Mesendoderm (in vitro differentiated cells): ENCODE results near the gene NOLC1.
A peak's percentile ranks its signal among the peaks of the same experiment; 100 is the strongest.

ENCODE experiments used
- DNase-seq: peaks from one replicate; pipeline ENCODE4 v3.0.0; 2013
- H2AK5ac ChIP-seq: 2 replicates; pipeline ENCODE4 v1.6.1; 2013; ENCODE audit warnings: low read length, inconsistent platforms
- H2BK120ac ChIP-seq: 2 replicates; pipeline ENCODE4 v1.6.1; 2013; ENCODE audit warnings: low read depth, mild to moderate bottlenecking, low read length, moderate library complexity, mixed read lengths
- H2BK15ac ChIP-seq: replicated peaks from 2 replicates; pipeline ENCODE4 v1.6.1; 2013; ENCODE audit warnings: low read depth, mild to moderate bottlenecking, moderate library complexity
- H2BK5ac ChIP-seq: 2 replicates; pipeline ENCODE4 v1.6.1; 2013; ENCODE audit warnings: low read length, inconsistent platforms
- H3K18ac ChIP-seq: 2 replicates; pipeline ENCODE4 v1.6.1; 2013; ENCODE audit warnings: mild to moderate bottlenecking, low read length, mixed read lengths
- H3K23ac ChIP-seq: one replicate; pipeline ENCODE4 v1.6.1; 2013; ENCODE audit warnings: low read length
- H3K27ac ChIP-seq: 2 replicates; pipeline ENCODE4 v1.5.1; 2013; ENCODE audit warnings: low read depth, mild to moderate bottlenecking, inconsistent platforms, low read length, moderate library complexity
- H3K27me3 ChIP-seq: 2 replicates; pipeline ENCODE4 v1.6.1; 2013; ENCODE audit warnings: low read length, control low read depth, mild to moderate bottlenecking, inconsistent platforms; ENCODE audit not compliant: insufficient read depth, poor library complexity
- H3K36me3 ChIP-seq: 2 replicates; pipeline ENCODE4 v1.6.1; 2013; ENCODE audit warnings: low read length, inconsistent platforms; ENCODE audit not compliant: control insufficient read depth, insufficient read depth
- H3K4ac ChIP-seq: one replicate; pipeline ENCODE4 v1.6.1; 2013; ENCODE audit warnings: low read depth, mild to moderate bottlenecking, low read length, moderate library complexity
- H3K4me1 ChIP-seq: 2 replicates; pipeline ENCODE4 v1.6.1; 2013; ENCODE audit warnings: low read depth, low read length, inconsistent platforms; ENCODE audit not compliant: control insufficient read depth
- H3K4me2 ChIP-seq: 2 replicates; pipeline ENCODE4 v1.6.1; 2013; ENCODE audit warnings: low read length
- H3K4me3 ChIP-seq: 2 replicates; pipeline ENCODE4 v1.5.1; 2013; ENCODE audit warnings: mild to moderate bottlenecking, low read length
- H3K56ac ChIP-seq: one replicate; pipeline ENCODE4 v1.6.1; 2013; ENCODE audit warnings: low read length
- H3K79me1 ChIP-seq: 2 replicates; pipeline ENCODE4 v1.6.1; 2013; ENCODE audit warnings: low read length, inconsistent platforms
- H3K79me2 ChIP-seq: 2 replicates; pipeline ENCODE4 v1.6.1; 2013; ENCODE audit warnings: mild to moderate bottlenecking, low read length; ENCODE audit not compliant: control insufficient read depth, insufficient read depth
- H3K9ac ChIP-seq: 2 replicates; pipeline ENCODE4 v1.6.1; 2013; ENCODE audit warnings: low read length, inconsistent platforms
- H4K5ac ChIP-seq: one replicate; pipeline ENCODE4 v1.6.1; 2013; ENCODE audit warnings: low read length
- H4K8ac ChIP-seq: one replicate; pipeline ENCODE4 v1.6.1; 2013; ENCODE audit warnings: low read depth, mild to moderate bottlenecking, control low read depth, low read length, moderate library complexity
- WGBS: extraction: QIAGEN DNeasy Blood & Tissue Kit; methylation state at CpG from one replicate; pipeline ENCODE4 v1.1.7; 2013; ENCODE audit warnings: low lambda C conversion rate, missing lambda C conversion rate; ENCODE audit not compliant: insufficient coverage; ENCODE audit errors: extremely low coverage; 5-methylcytosine and 5-hydroxymethylcytosine counted together

NOLC1 gene

DNA sequence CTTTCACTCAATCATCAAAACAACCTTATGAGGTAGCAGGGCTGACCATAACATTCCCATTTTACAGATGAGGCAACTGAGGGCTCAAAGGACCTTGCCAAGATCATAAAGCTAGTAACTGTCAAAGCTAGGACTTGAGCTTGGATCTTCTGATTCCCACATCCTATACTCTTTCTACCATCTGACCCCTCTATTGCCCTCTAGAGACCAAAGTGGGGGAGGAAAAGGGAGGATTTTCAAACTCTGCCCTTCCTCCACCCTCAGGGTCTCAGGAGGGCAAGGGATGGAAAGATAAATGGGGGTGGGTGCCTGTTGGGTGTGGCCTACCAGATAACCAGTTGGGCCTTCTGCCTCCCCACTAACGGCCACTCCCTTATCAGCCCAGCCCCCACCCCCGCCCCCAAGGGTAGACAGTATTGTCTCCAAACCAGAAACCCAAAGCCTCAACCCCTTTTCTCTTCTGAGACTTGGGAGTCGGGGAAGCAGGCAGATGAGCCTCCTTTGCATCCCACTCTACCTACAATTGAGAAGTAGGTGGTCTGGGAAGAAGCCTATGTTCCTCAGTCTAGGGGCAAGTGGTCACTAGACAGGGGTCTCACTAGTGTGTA lies 39.9 kb upstream of the NOLC1 start:
- DNase-seq = peak; percentile 87
- H2BK15ac ChIP-seq = no peak overlapping the region
- peak overlapping the region; percentile 43 for H2BK5ac ChIP-seq
- H3K79me1 ChIP-seq = peaks cover 27% of the 10 kb centered on the region
- peak overlapping the region; percentile 84 for H3K4me2 ChIP-seq
- peaks cover 14% of the 10 kb centered on the region for H3K4me1 ChIP-seq
- peak overlapping the region; percentile 67 for H3K23ac ChIP-seq
- H4K5ac ChIP-seq = no peak overlapping the region
- peak overlapping the region; percentile 63 for H3K9ac ChIP-seq
- H3K56ac ChIP-seq = peak overlapping the region; percentile 75
- no peak overlapping the region for H3K27ac ChIP-seq
- peaks cover 51% of the 10 kb centered on the region for H3K79me2 ChIP-seq
- peak overlapping the region; percentile 71 for H2AK5ac ChIP-seq
- no peaks in the 10 kb centered on the region for H3K27me3 ChIP-seq
- H3K36me3 ChIP-seq = peaks cover 26% of the 10 kb centered on the region
- H3K4me3 ChIP-seq = no peak overlapping the region
- no peak overlapping the region for H4K8ac ChIP-seq
- no peak overlapping the region for H3K18ac ChIP-seq
- no peak overlapping the region for H3K4ac ChIP-seq
- WGBS = no CpG with 5 or more reads among the region's 3 CpGs
- H2BK120ac ChIP-seq = no peak overlapping the region

DNA sequence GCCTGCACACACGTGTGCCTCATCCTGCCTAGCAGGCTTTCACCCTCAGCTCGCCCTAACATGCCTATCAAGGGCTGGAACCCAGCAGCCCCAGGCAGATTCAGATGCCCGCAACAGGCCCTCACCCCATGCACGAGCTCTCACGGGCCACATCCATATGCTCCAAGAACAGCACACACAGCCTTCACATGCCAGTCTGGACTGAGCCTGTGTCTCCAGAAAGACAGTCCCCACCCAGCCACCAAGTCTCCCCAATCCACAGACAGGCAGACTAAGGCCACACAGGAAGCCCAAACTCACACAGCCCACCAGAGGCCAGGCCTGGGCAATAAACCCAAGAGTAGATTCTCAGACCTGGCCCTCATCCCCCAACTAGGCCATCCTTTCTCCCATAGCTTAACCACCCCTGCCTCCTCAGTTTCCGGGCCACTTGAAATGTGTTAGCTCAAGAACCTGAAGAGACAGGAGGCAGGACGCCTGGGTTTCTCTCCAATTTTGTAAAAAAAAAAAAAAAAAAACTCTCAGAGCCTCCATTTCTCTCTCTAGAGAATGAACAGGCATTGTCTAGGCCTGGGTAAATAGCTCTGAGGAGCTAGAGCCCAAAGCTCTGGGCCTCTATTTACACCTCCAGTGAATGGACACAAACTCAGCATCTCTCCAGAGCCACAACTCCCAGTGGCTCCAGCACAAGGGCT lies 38.8 kb upstream of the NOLC1 start:
- Histone ChIP-seq H3K4me2 (peak overlapping the region; percentile 84), H3K4me3 (peak overlapping the region; percentile 87), H3K4ac (no peak overlapping the region), H3K27me3 (no peaks in the 10 kb centered on the region), H3K79me1 (peaks cover 29% of the 10 kb centered on the region), H4K5ac (no peak overlapping the region), H3K4me1 (peaks cover 21% of the 10 kb centered on the region), H2BK120ac (no peak overlapping the region), H2AK5ac (no peak overlapping the region), H3K18ac (no peak overlapping the region), H3K36me3 (peaks cover 22% of the 10 kb centered on the region), H3K56ac (peak overlapping the region; percentile 95), H3K23ac (no peak overlapping the region), H4K8ac (no peak overlapping the region), H2BK15ac (no peak overlapping the region), H3K27ac (no peak overlapping the region), H2BK5ac (no peak overlapping the region), H3K79me2 (peaks cover 61% of the 10 kb centered on the region), H3K9ac (peak overlapping the region; percentile 97)
- peak; percentile 20 for DNase-seq
- WGBS = no CpG with 5 or more reads among the region's 7 CpGs

DNA sequence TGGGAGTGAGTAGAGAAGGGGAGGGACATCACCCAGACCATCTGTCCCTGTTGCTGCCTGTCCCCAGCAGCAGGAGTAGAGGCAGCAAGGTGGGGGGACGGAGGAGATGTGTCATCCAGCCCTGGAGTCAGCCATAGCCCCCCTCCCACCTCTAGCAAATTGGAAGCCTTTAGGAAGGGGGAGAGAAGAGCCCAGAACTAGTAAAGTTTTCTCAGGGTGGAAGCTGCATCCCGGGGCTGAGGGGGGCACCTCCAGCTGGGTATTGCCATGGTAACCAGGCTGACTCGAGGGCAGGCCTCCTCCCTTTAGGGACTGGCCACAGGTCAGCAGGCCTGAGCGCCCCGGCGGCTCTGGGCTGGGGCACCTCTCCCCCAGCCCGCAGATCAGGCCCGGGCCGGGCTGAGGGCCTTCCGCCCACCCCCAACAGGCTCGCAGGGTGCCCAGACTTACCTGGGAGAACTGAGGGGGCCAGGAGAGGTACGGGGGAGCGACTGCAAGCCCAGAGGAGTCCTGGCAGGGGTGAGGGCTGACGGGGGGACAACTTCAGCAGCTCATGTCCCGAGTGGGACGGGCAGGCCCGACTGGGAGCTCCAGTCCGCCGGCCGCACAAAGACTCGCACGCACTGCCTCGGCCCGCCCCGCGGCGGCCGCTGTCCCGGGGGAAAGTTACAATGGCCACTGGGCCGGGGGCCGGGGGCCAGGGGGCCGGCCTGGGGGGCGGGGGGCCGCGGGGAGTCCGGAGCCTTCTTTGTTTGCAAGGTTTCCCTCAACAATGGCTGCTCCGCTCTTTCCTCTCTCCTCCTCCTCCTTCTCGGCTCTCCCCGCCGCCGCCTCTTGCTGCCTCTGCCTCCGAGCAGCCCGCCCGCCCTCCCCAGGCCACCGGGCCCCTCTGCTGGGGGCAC lies 38.0 kb upstream of the NOLC1 start:
- Histone ChIP-seq H2BK5ac (peak overlapping the region; percentile 58), H3K18ac (peak overlapping the region; percentile 97), H3K79me1 (peaks cover 30% of the 10 kb centered on the region), H3K4ac (peak overlapping the region; percentile 57), H3K9ac (peak overlapping the region; percentile 97), H3K56ac (peak overlapping the region; percentile 95), H2BK15ac (no peak overlapping the region), H4K8ac (no peak overlapping the region), H3K27me3 (no peaks in the 10 kb centered on the region), H3K27ac (no peak overlapping the region), H4K5ac (no peak overlapping the region), H2AK5ac (no peak overlapping the region), H3K4me1 (peaks cover 26% of the 10 kb centered on the region), H3K4me3 (peak overlapping the region; percentile 87), H2BK120ac (no peak overlapping the region), H3K4me2 (peak overlapping the region; percentile 84), H3K79me2 (peaks cover 68% of the 10 kb centered on the region), H3K23ac (peak overlapping the region; percentile 97), H3K36me3 (peaks cover 15% of the 10 kb centered on the region)
- no CpG with 5 or more reads among the region's 45 CpGs for WGBS
- peak; percentile 72 for DNase-seq

DNA sequence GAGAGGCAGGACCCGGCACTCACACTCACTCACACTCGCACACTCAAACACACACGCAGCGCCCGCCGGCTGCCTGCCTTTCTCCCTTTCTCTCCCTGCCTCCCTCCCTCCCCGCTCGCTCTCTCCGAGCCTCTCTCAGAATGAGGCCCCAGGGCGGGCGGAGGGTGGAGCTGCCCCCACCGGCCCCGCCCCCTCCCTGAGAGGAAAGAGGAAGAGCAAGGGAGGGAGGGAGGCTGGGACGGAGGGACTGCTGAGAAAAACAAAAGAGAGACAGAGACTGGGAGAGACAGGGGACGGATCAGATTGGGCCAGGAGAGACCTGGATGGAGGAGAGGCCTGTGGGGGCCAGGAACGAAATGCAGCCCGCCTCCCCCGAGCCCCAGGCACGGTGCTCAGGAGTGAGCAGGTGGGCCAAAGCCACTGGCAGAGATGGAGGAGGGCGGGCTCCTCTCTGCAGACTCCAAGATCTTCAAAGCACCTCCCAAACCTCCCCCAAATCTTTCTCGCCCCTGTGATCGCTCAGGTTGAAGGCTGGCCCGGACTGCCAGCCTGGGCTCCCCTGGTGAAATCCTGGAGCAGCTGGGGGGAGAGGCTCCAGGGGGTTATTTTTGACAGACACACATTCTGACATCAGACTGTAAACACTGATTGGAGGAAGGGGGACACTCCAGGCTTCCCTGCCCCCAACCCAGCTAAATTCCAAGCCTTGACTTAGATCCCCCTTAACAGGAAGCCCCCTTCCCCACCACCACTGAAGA lies 37.1 kb upstream of the NOLC1 start:
- H3K4me1 ChIP-seq = peaks cover 26% of the 10 kb centered on the region

DNA sequence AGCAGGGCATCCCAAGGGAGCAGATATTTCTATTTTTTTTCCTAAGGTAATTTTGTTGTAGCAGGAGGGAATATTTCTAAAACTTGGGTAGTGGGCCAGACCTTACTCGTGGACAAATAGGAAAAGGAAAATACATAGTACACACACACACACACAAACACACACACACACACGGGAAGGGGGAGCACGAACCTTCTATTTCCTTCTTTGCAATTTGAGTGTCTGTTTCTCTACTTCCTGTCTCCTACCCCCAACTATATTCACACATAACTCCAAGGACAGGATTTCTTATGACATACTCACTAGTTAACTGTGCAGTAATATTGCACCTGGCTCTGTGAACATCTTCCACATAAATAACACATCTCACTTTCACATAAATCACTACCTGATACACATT lies 36.4 kb upstream of the NOLC1 start:
- H3K79me1 ChIP-seq = peaks cover 20% of the 10 kb centered on the region
- no peak overlapping the region for H3K18ac ChIP-seq
- WGBS = no CpG with 5 or more reads among the region's 3 CpGs
- H2BK5ac ChIP-seq = no peak overlapping the region
- H2AK5ac ChIP-seq = no peak overlapping the region
- H3K36me3 ChIP-seq = peaks cover 3% of the 10 kb centered on the region
- no peak overlapping the region for H4K8ac ChIP-seq
- H2BK120ac ChIP-seq = no peak overlapping the region
- peak overlapping the region; percentile 79 for H3K56ac ChIP-seq
- peak overlapping the region; percentile 89 for H3K27ac ChIP-seq
- peak overlapping the region; percentile 49 for H3K4ac ChIP-seq
- H3K4me3 ChIP-seq = no peak overlapping the region
- no peak overlapping the region for H4K5ac ChIP-seq
- no peaks in the 10 kb centered on the region for H3K27me3 ChIP-seq
- H2BK15ac ChIP-seq = no peak overlapping the region
- peaks cover 68% of the 10 kb centered on the region for H3K79me2 ChIP-seq
- DNase-seq = no peak
- H3K9ac ChIP-seq = peak overlapping the region; percentile 63
- H3K4me1 ChIP-seq = peaks cover 26% of the 10 kb centered on the region
- no peak overlapping the region for H3K23ac ChIP-seq
- no peak overlapping the region for H3K4me2 ChIP-seq

More for the DNA sequence above, 37.1 kb upstream of the NOLC1 start:
- peak overlapping the region; percentile 89 for H3K27ac ChIP-seq
- DNase-seq = peak; percentile 97
- H3K4me2 ChIP-seq = peak overlapping the region; percentile 31
- no peak overlapping the region for H4K5ac ChIP-seq
- H3K23ac ChIP-seq = no peak overlapping the region
- H3K27me3 ChIP-seq = no peaks in the 10 kb centered on the region
- peak overlapping the region; percentile 18 for H2BK5ac ChIP-seq
- peak overlapping the region; percentile 57 for H3K4ac ChIP-seq
- H3K79me1 ChIP-seq = peaks cover 26% of the 10 kb centered on the region
- peak overlapping the region; percentile 97 for H3K18ac ChIP-seq
- H2BK120ac ChIP-seq = peak overlapping the region; percentile 32
- peaks cover 9% of the 10 kb centered on the region for H3K36me3 ChIP-seq
- H3K9ac ChIP-seq = peak overlapping the region; percentile 63
- WGBS = no CpG with 5 or more reads among the region's 23 CpGs
- H2AK5ac ChIP-seq = no peak overlapping the region
- peak overlapping the region; percentile 79 for H3K56ac ChIP-seq
- H3K4me3 ChIP-seq = peak overlapping the region; percentile 22
- no peak overlapping the region for H2BK15ac ChIP-seq
- no peak overlapping the region for H4K8ac ChIP-seq
- peaks cover 70% of the 10 kb centered on the region for H3K79me2 ChIP-seq
